Right lobe of liver (tissue), 4 donors: ENCODE data around the gene KIF23.

ENCODE experiments used
- CTCF ChIP-seq, 4 donors: fragments of 200-600 bp in 3 of 4; fragments of 450-650 bp in 1 of 4; IDR thresholded peaks; one replicate each; pipeline versions ENCODE4 v1.5.1 to v1.8.0; 2016 to 2022; ENCODE audit warnings: antibody characterized with exemption in 4 of 4, mild to moderate bottlenecking in 2 of 4
- POLR2A ChIP-seq: fragments of 450-650 bp; IDR thresholded peaks from one replicate; pipeline ENCODE4 v1.6.1; 2017; ENCODE audit warnings: antibody characterized with exemption, mild to moderate bottlenecking
- donor health status: DM: no; HTN: no; CAD: no.
- donor health status: DM: no; HTN: no; CAD: no.
- donor health status: DM: no; HTN: yes; CAD: no.

DNA sequence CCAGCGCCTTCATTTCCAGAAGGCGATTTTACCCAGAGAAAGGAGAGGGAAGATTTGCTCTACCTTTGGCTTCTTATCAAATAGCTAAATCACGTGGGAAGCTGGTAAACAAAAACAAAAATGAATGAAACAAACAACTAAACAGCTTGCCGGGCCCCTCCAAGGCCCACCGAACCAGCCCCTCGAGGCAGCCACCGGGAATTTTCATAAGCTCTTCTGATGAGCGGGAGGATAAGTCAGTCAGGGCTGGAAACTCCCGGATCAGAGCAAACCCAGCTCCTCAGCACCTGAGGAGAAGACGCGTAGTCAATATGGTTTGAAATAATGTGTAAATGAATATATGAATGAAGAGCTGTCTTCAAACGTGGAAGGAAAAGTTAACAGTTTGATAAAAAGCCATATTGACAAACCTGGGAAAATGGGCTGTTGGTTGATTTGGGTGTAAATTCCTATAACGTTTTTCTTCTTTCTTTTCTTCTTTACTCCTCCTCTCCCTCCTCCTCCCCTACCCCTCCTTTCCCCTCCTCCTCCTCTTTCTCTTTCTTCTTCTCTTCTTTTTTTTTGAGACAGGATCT, 49.1 kb downstream of the KIF23 start:
- TF ChIP-seq POLR2A, result no peak
- no peak for TF ChIP-seq CTCF (IDR thresholded peaks at IDR 0.05)
